GM12801 (cell line): ENCODE results near the gene MAGEB5.

Source experiments
- TF ChIP-seq, protein P1 (sequence below): IDR thresholded peaks from one replicate; pipeline ENCODE4 v1.5.1; 2011; ENCODE audit warnings: control low read depth; ENCODE audit not compliant: insufficient read length; ENCODE audit errors: extremely low read depth

MAGEB5 gene

DNA sequence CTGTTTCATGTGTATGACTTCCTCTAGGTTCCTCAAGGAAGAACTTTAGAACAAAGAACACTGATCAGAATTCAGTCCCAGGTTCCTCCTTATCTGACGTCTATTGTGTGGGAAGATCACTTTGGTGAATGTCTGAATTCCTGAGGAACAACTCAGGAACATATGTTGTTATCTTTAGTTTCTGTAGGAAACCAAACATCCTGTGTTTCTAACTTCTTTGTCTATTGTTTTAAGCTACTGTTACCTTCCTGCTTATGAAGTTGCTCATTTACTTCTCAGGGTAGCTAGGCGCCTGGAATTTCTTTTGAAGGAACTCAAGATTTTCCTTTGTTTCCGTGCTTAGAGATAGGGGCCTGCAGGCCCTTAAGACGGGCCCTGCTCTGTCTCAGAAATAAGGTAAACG is 46.2 kb downstream of the MAGEB5 start:
- TF ChIP-seq, protein P1, sequence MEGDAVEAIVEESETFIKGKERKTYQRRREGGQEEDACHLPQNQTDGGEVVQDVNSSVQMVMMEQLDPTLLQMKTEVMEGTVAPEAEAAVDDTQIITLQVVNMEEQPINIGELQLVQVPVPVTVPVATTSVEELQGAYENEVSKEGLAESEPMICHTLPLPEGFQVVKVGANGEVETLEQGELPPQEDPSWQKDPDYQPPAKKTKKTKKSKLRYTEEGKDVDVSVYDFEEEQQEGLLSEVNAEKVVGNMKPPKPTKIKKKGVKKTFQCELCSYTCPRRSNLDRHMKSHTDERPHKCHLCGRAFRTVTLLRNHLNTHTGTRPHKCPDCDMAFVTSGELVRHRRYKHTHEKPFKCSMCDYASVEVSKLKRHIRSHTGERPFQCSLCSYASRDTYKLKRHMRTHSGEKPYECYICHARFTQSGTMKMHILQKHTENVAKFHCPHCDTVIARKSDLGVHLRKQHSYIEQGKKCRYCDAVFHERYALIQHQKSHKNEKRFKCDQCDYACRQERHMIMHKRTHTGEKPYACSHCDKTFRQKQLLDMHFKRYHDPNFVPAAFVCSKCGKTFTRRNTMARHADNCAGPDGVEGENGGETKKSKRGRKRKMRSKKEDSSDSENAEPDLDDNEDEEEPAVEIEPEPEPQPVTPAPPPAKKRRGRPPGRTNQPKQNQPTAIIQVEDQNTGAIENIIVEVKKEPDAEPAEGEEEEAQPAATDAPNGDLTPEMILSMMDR = no peak
